OCI-LY7 (cell line): Measurements from ENCODE around the gene SRXN1. TPM values are rescaled to one million over a fixed set of nuclear protein-coding genes. Genes with fewer than 3 reads are reported as not detected.

Experiments used
- BruUV-seq: library from RNA; stranded (reverse); fragments of 400-500 nt; replicated peaks from 2 replicates; lab custom pipeline; 2021; lab: Mats Ljungman, UMichigan
- CTCF ChIA-PET: fragments of 300-600 bp; sonication (Branson Sonifier 250); formaldehyde crosslinking; loops from one replicate; lab custom pipeline; 2022; ENCODE audit warnings: antibody characterized with exemption; ENCODE audit not compliant: unreplicated experiment; lab: Charles Lee
- POLR2A ChIA-PET: fragments of 300-600 bp; sonication (Branson Sonifier 250); formaldehyde crosslinking; loops from one replicate; lab custom pipeline; 2022; ENCODE audit warnings: antibody characterized with exemption; lab: Charles Lee
- DNase-seq: peaks from one replicate; pipeline ENCODE4 v3.0.0-alpha.2; 2015; ENCODE audit warnings: low spot score
- H2AFZ ChIP-seq: fragments of 200-600 bp; sonication (generic), shearing (Covaris generic); 2 replicates; pipeline ENCODE4 v1.6.1; 2014; ENCODE audit warnings: mild to moderate bottlenecking, antibody characterized with exemption, low read length, moderate library complexity
- H3K27ac ChIP-seq: fragments of 200-600 bp; sonication (generic); 2 replicates; pipeline ENCODE4 v1.5.1; 2014; ENCODE audit warnings: mixed run types, low read depth, mild to moderate bottlenecking, moderate library complexity, low read length, inconsistent platforms; ENCODE audit not compliant: poor library complexity, severe bottlenecking
- H3K36me3 ChIP-seq: fragments of 200-600 bp; sonication (generic); 2 replicates; pipeline ENCODE4 v1.6.1; 2014; ENCODE audit warnings: mild to moderate bottlenecking, antibody characterized with exemption, low read length, moderate library complexity, mixed read lengths; ENCODE audit not compliant: insufficient read depth
- H3K4me1 ChIP-seq: fragments of 200-600 bp; sonication (generic); 2 replicates; pipeline ENCODE4 v1.5.1; 2014; ENCODE audit warnings: mild to moderate bottlenecking, low read length; ENCODE audit not compliant: insufficient read depth, poor library complexity, severe bottlenecking
- H3K4me2 ChIP-seq: fragments of 200-600 bp; sonication (generic); 2 replicates; pipeline ENCODE4 v1.6.1; 2014; ENCODE audit warnings: mild to moderate bottlenecking, low read length
- H3K4me3 ChIP-seq: fragments of 200-600 bp; sonication (generic); 2 replicates; pipeline ENCODE4 v1.5.1; 2014; ENCODE audit warnings: mild to moderate bottlenecking, low read depth, low read length; ENCODE audit not compliant: poor library complexity, severe bottlenecking
- H3K79me2 ChIP-seq: fragments of 200-600 bp; sonication (generic); 2 replicates; pipeline ENCODE4 v1.6.1; 2016; ENCODE audit warnings: low read depth, mild to moderate bottlenecking, low read length, moderate library complexity, mixed read lengths; ENCODE audit not compliant: insufficient read depth
- H3K9me2 ChIP-seq: fragments of 200-600 bp; sonication (generic); 2 replicates; pipeline ENCODE4 v1.6.1; 2016; ENCODE audit warnings: mild to moderate bottlenecking, low read length, mixed read lengths; ENCODE audit not compliant: insufficient read depth
- H3K9me3 ChIP-seq: fragments of 200-600 bp; sonication (generic); 2 replicates; pipeline ENCODE4 v1.6.1; 2014; ENCODE audit warnings: mild to moderate bottlenecking, mixed run types, low read length, mixed read lengths
- H4K20me1 ChIP-seq: fragments of 200-600 bp; sonication (generic); 2 replicates; pipeline ENCODE4 v1.6.1; 2014; ENCODE audit warnings: mild to moderate bottlenecking, antibody characterized with exemption, low read length, moderate library complexity, mixed read lengths; ENCODE audit not compliant: insufficient read depth
- EZH2phosphoT487 ChIP-seq: fragments of 200-600 bp; sonication (generic); IDR thresholded peaks from 2 replicates; pipeline ENCODE4 v1.6.1; 2018; ENCODE audit warnings: low read depth, borderline replicate concordance, mild to moderate bottlenecking, mixed run types, antibody characterized with exemption, low read length, moderate library complexity, mixed read lengths
- intact Hi-C: fragments of 100-400 bp; cut with micrococcal nuclease; formaldehyde crosslinking; loops from one replicate; pipeline ENCODE4 v1.10.0; 2022; ENCODE audit not compliant: unreplicated experiment
- total RNA-seq, 2 experiments: library from RNA; depleted of rRNA in 1 of 2; stranded (reverse); fragments of >200 nt in 1 of 2; shearing (Covaris generic) in 1 of 2; gene quantifications; 2 replicates each; pipeline ENCODE4 v1.2.3, GENCODE V29; 2014 to 2022
- TF ChIP-seq, protein P1 (sequence below): fragments of 200-600 bp; sonication (generic); conservative IDR thresholded peaks from 2 replicates; pipeline ENCODE4 v1.5.1; 2014; ENCODE audit warnings: mild to moderate bottlenecking, antibody characterized with exemption, low read length, moderate library complexity, mixed read lengths

Gene SRXN1
- total RNA-seq, 2 experiments from 2014 or later = 18.6 to 19.8 TPM

GRCh38 chr20:646868-647233 is 6.1 kb downstream of the SRXN1 start:
- H3K9me3 ChIP-seq = peaks cover 5% of the 10 kb centered on the region; the same call in 1 of the 2 replicates
- H2AFZ ChIP-seq = no peak overlapping the region
- BruUV-seq = no TSS peak
- DNase-seq = no peak
- TF ChIP-seq, protein P1, sequence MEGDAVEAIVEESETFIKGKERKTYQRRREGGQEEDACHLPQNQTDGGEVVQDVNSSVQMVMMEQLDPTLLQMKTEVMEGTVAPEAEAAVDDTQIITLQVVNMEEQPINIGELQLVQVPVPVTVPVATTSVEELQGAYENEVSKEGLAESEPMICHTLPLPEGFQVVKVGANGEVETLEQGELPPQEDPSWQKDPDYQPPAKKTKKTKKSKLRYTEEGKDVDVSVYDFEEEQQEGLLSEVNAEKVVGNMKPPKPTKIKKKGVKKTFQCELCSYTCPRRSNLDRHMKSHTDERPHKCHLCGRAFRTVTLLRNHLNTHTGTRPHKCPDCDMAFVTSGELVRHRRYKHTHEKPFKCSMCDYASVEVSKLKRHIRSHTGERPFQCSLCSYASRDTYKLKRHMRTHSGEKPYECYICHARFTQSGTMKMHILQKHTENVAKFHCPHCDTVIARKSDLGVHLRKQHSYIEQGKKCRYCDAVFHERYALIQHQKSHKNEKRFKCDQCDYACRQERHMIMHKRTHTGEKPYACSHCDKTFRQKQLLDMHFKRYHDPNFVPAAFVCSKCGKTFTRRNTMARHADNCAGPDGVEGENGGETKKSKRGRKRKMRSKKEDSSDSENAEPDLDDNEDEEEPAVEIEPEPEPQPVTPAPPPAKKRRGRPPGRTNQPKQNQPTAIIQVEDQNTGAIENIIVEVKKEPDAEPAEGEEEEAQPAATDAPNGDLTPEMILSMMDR = no peak
- no peak for TF ChIP-seq EZH2phosphoT487
- H3K9me2 ChIP-seq = no peaks in the 10 kb centered on the region
- no peak overlapping the region for H3K4me3 ChIP-seq
- intact Hi-C loops = loop anchor here (5.0 kb wide), 1 partner anchor 105 kb away; the partner anchor contains the start of gene CSNK2A1
- H3K4me1 ChIP-seq = peaks cover 8% of the 10 kb centered on the region
- peaks cover 14% of the 10 kb centered on the region; the same call in 1 of the 2 replicates for H3K79me2 ChIP-seq
- POLR2A ChIA-PET = no interaction called here
- H3K4me2 ChIP-seq = no peak overlapping the region
- H3K36me3 ChIP-seq = peaks cover 44% of the 10 kb centered on the region
- CTCF ChIA-PET = no interaction called here
- H3K27ac ChIP-seq = no peak overlapping the region
- 0 out of 2 replicates have a peak, but pooled peaks cover 3% of the 10 kb centered on the region for H4K20me1 ChIP-seq

DNA sequence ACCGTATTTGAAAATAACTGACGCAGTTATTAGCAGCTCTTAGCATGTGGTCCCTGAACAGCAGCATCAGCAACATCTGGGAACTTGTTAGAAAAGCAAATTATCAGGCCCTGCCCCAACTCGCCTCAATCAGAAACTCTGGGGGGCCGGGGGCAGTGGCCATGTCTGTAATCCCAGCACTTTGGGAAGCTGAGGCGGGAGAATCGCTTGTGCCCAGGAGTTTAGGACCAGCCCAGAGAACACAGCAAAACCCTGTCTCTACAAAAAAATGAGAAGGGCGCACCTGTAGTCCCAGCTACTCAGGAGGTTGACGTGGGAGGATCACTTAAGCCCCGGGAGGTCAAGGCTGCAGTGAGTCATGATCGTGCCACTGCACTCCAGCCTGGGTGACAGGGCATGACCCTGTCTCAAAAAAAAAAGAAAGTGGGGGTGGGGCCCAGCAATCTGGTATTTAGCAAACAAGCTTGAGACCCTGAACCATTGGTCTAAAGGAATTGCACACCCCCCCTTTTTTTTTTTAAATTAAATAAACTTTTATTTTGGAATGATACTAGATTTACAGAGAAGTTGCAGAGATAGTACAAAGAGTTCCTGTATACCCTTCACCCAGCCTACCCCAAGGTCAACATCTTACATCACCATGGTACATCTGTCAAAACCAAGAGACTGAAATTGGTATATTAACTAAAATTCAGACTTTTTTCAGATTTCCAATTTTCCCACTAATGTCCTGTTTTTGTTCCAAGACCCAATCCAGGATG is 6.7 kb downstream of the SRXN1 start:
- BruUV-seq = no TSS peak
- H3K36me3 ChIP-seq = peaks cover 44% of the 10 kb centered on the region
- H3K79me2 ChIP-seq = peaks cover 8% of the 10 kb centered on the region; the same call in 1 of the 2 replicates
- TF ChIP-seq, protein P1 = no peak
- TF ChIP-seq EZH2phosphoT487 = no peak
- peaks cover 5% of the 10 kb centered on the region; the same call in 1 of the 2 replicates for H3K9me3 ChIP-seq
- no peak overlapping the region for H3K27ac ChIP-seq
- no peaks in the 10 kb centered on the region for H3K9me2 ChIP-seq
- POLR2A ChIA-PET = interaction anchor here (0.6 kb wide), 1 partner anchor 200 kb away, joined by 4 read pairs; no protein-coding TSS in a partner anchor
- no peaks in the 10 kb centered on the region for H4K20me1 ChIP-seq
- H3K4me3 ChIP-seq = no peak overlapping the region
- CTCF ChIA-PET = interaction anchor here (0.6 to 1.3 kb wide), 4 partner anchors 16 to 269 kb away, joined by 3 to 10 read pairs (median 5); partner anchors contain the start of gene CSNK2A1
- H2AFZ ChIP-seq = no peak overlapping the region
- no peak overlapping the region for H3K4me2 ChIP-seq
- intact Hi-C loops = loop anchor here (5.0 kb wide), 1 partner anchor 104 kb away; the partner anchor contains the start of gene CSNK2A1
- DNase-seq = no peak
- peaks cover 3% of the 10 kb centered on the region for H3K4me1 ChIP-seq
